ELR (cell line): ENCODE results near the gene MSTO1.
"Not testable (repeated sequence)": the region's sequence is repeated elsewhere in the genome, so short reads cannot be mapped to it uniquely, and the experiment has no call there.

Experiments
- DNase-seq: peaks from one replicate; pipeline ENCODE4 v3.0.0-alpha.2; 2015; ENCODE audit warnings: low read depth

Gene MSTO1

GRCh38 chr1:155609515-155610256 lies at the start of gene MSTO1:
Gene MSTO1, plus strand, starts transcription at chr1:155610218. Its CDS starts 31 bp downstream, at chr1:155610249.
- peak; percentile 99 for DNase-seq

GRCh38 chr1:155561779-155562580 lies 48.0 kb upstream of the MSTO1 start:
- DNase-seq, result peak; percentile 53

GRCh38 chr1:155562581-155563376 lies 47.2 kb upstream of the MSTO1 start, which contains the start of gene ASH1L:
Gene ASH1L, minus strand, starts transcription at chr1:155562803. Its CDS starts 41,284 bp downstream, at chr1:155521519.
- peak; percentile 92 for DNase-seq

- peak; percentile 35 for DNase-seq
Measured at GRCh38 chr1:155563377-155564022, 46.5 kb upstream of the MSTO1 start.

- peak; percentile 75 for DNase-seq
Measured at GRCh38 chr1:155569988-155570592, 39.9 kb upstream of the MSTO1 start.

GRCh38 chr1:155570593-155570990 lies 39.4 kb upstream of the MSTO1 start:
- no peak for DNase-seq

- DNase-seq, result no peak
Measured at GRCh38 chr1:155574077-155574476, 35.9 kb upstream of the MSTO1 start.

GRCh38 chr1:155575608-155576007 lies 34.4 kb upstream of the MSTO1 start:
- not testable (repeated sequence) for DNase-seq

- not testable (repeated sequence) for DNase-seq
Measured at GRCh38 chr1:155583846-155584245, 26.2 kb upstream of the MSTO1 start.

- not testable (repeated sequence) for DNase-seq
Measured at GRCh38 chr1:155589282-155589681, 20.7 kb upstream of the MSTO1 start.

- not testable (repeated sequence) for DNase-seq
Measured at GRCh38 chr1:155590516-155591247, 19.3 kb upstream of the MSTO1 start.

GRCh38 chr1:155591770-155592169 lies 18.2 kb upstream of the MSTO1 start:
- DNase-seq, result peak; percentile 79

- DNase-seq, result not testable (repeated sequence)
Measured at GRCh38 chr1:155595877-155596474, 14.0 kb upstream of the MSTO1 start.

GRCh38 chr1:155596864-155597263 lies 13.2 kb upstream of the MSTO1 start:
- DNase-seq, result no peak

GRCh38 chr1:155598842-155599331 lies 11.1 kb upstream of the MSTO1 start:
- peak; percentile 55 for DNase-seq

- not testable (repeated sequence) for DNase-seq
Measured at GRCh38 chr1:155599828-155600572, 10.0 kb upstream of the MSTO1 start.

- peak; percentile 22 for DNase-seq
Measured at GRCh38 chr1:155607708-155608107, 2.3 kb upstream of the MSTO1 start.

GRCh38 chr1:155608888-155609225 lies 1.2 kb upstream of the MSTO1 start:
- no peak for DNase-seq

GRCh38 chr1:155610257-155610647 lies 234 bp downstream of the MSTO1 start:
- not testable (repeated sequence) for DNase-seq
